Kidney capillary endothelial cell (primary cell): ENCODE data around the gene PAWR.
"Not testable (repeated sequence)": the region's sequence is repeated elsewhere in the genome, so short reads cannot be mapped to it uniquely, and the experiment has no call there.

Experiments
- DNase-seq: peaks from one replicate; pipeline ENCODE4 v3.0.0-alpha.2; 2018; ENCODE audit warnings: low spot score

Gene PAWR

GRCh38 chr12:79591988-79592387 is 98.8 kb downstream of the PAWR start:
- no peak for DNase-seq

GRCh38 chr12:79590751-79591150 is 100.0 kb downstream of the PAWR start:
- no peak for DNase-seq

- no peak for DNase-seq
These were observed 103.4 kb downstream of the PAWR start for GRCh38 chr12:79587368-79587767.

- DNase-seq, result no peak
These were observed 105.6 kb downstream of the PAWR start for GRCh38 chr12:79585147-79585546.

GRCh38 chr12:79573820-79574219 is 116.9 kb downstream of the PAWR start:
- DNase-seq, result no peak

- no peak for DNase-seq
These were observed 121.1 kb downstream of the PAWR start for GRCh38 chr12:79569679-79570078.

- DNase-seq, result no peak
These were observed 123.6 kb downstream of the PAWR start for GRCh38 chr12:79567175-79567563.

GRCh38 chr12:79566452-79567174 is 124.2 kb downstream of the PAWR start:
- DNase-seq, result peak; percentile 14

- DNase-seq, result not testable (repeated sequence)
These were observed 125.9 kb downstream of the PAWR start for GRCh38 chr12:79564727-79565350.

- DNase-seq, result no peak
These were observed 127.6 kb downstream of the PAWR start for GRCh38 chr12:79563021-79563740.

GRCh38 chr12:79561401-79562132 is 129.2 kb downstream of the PAWR start:
- DNase-seq, result no peak

- DNase-seq, result no peak
These were observed 130.4 kb downstream of the PAWR start for GRCh38 chr12:79560225-79560889.

GRCh38 chr12:79559591-79559990 is 131.2 kb downstream of the PAWR start:
- DNase-seq, result no peak

- DNase-seq, result no peak
These were observed 131.8 kb downstream of the PAWR start for GRCh38 chr12:79558924-79559469.

- no peak for DNase-seq
These were observed 133.0 kb downstream of the PAWR start for GRCh38 chr12:79557690-79558315.

GRCh38 chr12:79555028-79555925 is 135.5 kb downstream of the PAWR start:
- peak; percentile 50 for DNase-seq

- DNase-seq, result no peak
These were observed 136.7 kb downstream of the PAWR start for GRCh38 chr12:79553863-79554574.

- DNase-seq, result no peak
These were observed 138.6 kb downstream of the PAWR start for GRCh38 chr12:79552192-79552591.

GRCh38 chr12:79549531-79550271 is 141.1 kb downstream of the PAWR start:
- DNase-seq, result no peak
